Pulmonary artery endothelial cell (primary cell): ENCODE data around the gene ANTKMT. TPM values are rescaled to one million over a fixed set of nuclear protein-coding genes. Genes with fewer than 3 reads are reported as not detected.
"Not testable (repeated sequence)": the region's sequence is repeated elsewhere in the genome, so short reads cannot be mapped to it uniquely, and the experiment has no call there.

ENCODE experiments used
- DNase-seq: peaks from one replicate; pipeline ENCODE4 v3.0.0-alpha.2; 2011; ENCODE audit warnings: low read depth, low spot score
- total RNA-seq: library from RNA; depleted of rRNA; stranded (reverse); fragments of >200 nt; gene quantifications from 2 replicates; pipeline ENCODE4 v1.2.3, GENCODE V29; 2014

Gene ANTKMT
- total RNA-seq, 1 donor from 2014 or later = 28.8 TPM

DNA sequence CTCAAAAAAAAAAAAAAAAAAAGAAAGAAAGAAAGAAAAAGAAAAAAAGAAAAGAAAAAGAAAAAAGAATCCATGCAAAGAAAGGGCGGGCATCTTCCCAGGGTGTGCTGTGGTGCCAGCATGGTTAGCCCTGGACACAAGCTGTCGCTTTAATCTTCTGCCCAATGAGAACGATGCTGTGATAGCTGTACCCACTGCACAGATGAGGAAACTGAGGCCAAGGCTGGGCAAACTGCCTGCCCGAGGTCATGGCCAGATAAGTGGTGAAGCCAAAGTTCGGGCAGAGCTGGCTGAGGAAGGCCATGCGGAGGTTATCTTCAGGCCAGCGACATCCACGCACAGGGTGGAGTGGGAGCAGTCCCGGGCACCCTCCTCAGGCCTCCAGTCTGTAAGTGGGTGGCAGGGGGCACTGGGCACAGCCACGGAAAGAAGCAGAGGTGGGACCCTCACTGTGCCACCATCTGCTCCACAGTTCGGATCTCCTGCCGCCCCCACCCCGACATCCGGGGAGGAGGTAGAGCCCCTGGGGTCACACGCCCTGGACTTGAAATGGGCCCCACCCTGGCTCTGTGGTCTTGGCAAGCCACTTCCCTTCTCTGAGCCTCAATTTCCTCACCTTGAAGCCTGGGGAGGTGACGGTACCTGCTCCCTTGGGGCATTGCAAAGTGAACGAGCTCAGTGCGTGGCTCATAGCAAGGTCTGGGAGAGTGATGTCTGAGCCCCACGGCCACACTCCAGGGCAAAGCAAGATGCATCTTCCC lies 21.9 kb upstream of the ANTKMT start:
- no peak for DNase-seq

DNA sequence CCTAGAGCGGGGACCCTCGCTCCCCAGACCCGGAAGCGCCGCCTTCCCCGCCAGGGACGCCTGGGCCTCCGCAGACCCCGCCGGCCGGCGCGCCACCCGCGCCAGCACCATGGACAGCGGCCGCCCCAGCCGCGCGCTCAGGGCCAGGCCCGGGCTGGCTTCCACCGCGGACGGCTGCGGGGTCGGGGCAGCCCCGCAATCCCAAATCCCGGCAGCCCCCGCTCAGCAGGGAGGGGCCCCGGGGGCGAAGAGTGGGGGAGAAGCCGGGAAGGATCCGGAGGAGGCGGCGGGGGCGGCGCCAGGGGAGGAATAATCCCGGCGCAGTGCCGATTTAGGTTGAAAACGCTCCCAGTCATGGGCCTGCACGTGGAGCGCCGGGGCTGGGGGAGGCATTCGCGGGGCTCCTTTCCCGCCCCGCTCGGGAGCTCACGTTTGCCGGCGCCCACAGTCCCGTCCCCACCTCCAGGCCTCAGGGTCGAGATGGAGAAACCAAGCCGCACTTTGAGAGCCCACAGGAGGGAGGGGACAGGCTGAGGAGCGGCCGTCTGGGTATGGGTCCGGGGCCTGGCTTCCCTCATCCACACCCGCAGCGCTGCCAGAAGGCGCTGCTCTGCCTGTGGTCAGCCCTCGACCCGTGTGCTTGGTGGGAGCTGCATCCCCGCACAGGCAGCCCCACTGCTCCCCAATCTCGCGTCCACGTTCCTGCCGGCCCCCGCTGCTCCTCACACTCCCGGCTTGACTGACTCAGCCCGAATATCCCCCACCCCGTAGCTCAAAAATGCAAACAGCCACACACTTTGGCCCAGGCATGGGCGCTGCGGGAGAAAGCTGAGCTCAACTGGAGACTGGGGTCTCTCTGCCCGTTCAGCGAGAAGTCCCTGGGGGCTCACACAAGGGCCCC lies 20.0 kb upstream of the ANTKMT start:
- DNase-seq = no peak

DNA sequence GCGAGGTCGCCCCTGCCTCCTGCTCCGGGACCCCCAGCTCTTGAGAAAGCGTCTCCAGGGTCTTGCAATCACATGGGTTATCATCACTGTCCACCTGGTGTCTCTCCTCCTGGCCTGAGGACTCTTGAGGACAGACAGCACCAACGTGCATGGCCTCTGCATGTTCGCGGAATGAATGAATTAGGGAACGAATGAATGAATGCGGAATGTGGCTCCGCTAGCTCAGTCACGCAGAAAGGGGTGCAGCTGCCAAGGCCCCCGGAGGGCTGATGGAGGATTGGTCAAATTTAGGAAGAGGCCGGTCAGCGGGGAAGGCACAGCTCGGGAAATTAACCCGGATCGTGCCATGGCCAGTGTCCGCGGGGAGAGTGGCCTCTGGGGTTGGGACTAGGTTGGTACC lies 18.6 kb upstream of the ANTKMT start:
- DNase-seq = no peak

DNA sequence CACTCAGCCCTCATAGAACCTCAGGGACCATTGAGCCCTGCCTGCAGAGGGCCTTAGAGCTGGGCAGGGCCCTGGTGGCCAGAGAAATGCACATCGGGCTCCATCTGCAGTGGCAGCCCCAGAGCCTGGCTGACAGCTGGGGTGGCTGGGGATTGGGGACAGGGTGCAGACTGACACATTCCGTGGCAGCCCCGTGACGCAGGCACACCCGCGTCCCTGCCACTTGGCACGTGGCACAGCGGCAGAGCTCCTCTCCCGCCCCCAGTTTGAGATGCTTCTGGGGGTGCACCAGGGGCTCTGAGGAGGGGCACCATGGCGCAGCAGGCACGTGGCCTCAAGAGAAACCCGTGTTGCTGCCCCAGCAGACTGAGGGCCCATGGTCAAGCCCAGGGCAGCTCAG lies 17.5 kb upstream of the ANTKMT start:
- no peak for DNase-seq

DNA sequence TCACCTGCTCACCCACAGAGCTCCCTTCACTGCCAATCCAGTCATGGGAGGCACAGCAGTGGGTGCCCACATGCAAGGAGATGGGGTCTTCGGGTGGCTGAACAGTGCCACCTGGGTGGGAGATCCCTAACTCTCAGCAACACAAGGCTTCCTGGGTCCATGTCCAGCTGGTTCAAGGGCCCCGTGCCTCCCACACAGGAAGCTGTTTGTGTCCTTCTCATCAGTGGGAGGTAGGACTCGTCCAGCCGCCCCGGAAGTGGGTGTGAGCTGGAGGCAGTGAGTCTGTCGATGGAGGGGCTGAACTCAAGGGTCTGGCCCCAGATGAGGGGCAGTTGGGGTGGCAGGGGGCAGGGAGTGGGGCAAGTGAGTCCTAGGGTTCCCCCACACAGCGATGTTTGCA lies 16.9 kb upstream of the ANTKMT start:
- DNase-seq = no peak

DNA sequence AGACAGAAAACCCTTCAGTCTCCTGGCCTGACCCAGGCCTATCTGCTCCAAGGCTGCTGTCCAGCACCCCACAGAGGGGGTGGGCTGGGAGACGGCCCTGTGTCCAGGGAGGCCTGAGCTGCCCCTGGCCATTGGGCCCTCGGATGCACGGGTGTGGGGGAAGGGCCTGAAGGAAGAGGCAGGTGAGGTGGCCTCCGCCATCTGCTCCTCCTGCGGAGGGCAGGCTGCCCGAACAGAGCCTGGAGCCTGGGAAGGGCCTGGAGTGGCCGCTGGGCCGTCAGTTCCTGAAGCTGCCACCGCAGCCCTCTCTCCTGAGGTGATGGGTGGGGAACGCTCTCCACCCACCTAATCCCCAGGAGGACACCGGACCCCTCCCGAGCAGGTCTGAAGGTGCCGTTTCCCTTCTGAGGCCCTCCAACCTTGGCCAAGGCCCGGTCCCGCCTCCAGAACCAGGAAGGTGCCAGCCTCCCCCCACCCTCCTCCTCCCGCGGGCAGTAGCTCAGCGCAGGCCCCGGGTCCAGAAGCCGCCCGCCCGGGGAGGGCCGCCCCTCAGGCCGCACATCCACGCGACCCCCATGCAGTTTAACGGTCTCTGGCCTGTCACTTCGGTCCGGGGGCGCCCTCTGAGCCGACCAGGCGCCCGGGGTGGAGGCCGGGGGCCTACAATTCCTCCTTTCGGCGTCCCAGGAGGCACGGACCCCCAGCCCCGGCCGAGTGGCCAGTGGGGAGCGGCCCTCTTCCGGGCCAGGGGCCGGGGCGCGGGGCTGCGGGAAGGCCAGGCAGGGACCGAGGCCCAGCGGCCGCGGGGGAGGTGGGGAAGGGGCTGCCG lies 16.2 kb upstream of the ANTKMT start:
- DNase-seq = no peak

DNA sequence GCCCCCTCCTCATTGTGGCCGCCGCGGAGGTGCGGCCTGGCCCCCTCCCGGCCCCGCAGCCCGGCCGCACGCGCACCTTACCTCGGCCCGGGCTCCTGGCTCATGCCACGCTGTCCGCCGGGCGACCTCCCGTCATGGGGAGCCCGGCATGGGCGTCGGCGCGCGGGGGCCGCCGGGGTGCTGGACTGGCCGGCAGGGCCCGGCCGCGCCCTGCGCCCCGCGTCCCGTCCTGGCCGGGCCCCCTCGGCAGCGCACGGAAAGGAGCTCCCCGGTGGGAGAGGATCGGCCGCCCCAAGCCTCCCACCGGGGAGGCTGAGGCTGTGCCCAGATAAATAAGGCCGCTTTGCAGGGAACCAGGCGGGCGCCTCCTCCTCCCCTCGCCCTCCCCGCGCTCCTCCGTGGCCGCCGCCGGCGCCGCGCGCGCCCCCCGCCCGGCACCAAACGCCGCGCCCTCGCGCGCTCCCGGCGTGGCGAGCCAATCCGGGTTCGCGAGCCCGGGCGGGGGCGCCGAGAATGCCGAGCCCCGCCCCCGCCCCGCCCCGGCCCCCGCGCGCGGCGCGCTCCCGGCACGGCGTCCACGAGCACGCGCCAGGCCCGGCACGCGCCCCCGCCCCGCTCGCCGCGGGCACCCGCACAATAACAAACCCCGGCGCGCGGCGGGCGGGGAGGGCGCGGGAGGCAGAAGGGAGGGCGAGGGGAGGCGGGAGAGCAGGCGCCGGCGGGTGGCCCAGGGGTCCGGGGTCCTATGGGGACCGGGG lies 15.3 kb upstream of the ANTKMT start, which contains the start of gene FBXL16:
Gene FBXL16, minus strand, starts transcription at position 371 of the 758 bp plus-strand sequence. CDS start 8,396 bp downstream, outside the sequence.
- no peak for DNase-seq

DNA sequence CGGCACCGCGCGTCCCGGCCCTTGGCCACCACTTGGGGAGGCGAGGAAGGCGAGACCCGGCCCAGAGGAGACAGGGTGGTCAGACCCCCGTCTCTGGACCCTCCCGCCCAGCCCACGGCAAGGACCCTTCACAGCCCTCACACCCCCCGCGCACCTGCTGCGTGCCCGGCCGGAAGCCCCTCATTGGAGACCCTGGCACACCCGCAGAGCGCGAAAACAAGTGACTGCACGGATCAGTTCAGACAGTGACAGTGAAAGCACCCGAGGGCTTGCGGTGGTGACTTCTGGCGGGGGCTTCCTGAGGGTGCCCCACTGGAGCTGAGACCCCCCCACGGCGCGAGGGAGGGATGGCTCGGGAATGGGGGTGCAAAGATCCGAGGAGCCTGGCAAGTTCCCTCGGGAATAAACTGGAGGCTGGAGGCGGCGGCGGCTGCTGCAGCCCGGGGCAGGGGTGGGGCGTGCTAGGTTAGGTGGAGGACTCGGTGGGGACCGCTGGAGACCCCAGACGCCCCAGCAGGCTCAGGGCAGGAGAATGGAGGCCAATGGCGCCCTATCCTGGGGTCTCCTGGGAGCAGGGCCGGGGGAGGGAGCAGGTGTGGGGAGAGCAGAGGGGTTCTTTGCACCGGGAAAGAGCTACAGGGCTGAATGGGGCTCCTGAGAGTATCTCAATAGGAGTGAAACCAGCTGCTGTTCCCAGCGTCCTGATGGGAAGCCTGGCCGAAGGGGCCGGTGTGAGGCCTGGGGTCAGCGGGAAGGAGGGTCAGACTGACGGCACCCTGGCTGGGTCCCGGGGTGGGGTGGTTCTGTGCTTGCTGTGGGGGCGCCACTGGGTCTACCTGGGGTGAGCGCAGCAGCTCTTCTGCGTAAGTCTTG lies 14.5 kb upstream of the ANTKMT start:
- DNase-seq = no peak

DNA sequence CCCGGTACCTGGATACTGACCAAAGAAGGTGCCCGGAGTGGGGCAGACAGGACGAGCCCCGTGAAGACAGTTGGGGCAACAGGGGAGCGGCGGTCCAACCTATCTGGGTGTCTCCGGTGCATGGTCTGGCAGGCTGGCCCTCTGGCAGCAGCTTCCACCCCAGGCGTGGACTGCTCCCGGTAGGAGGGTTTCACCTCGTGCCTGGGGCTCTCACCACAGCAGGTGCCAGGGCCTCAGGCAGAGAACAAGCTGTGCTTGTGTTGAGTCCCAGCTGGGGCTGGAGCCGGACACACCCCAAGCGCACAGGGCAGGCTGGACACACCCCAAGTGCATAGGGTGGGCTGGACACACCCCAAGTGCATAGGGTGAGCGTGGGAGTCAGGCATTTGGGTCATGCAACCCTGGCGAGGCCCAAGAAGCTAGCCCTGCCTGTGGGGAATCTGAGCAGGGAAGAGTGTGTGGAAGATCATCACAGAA lies 13.8 kb upstream of the ANTKMT start:
- no peak for DNase-seq

DNA sequence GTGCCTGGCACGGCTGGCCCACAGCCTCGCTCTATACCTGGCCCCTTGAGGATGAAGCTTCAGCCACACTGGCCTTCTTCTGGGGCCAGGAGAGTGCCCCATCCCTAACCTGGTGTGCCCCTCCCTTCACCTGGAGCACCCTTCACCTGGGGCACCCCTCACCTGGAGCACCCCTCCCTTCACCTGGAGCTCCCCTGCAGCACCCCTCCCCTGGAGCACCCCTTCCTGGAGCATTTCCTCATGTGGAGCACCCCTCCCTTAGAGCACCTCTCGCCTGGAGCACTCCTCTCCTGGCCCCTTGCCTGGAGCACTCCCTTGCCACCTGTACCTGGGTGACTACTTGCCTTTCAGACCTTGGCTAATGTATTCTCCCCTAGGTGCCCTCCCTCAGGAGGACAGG lies 12.9 kb upstream of the ANTKMT start:
- DNase-seq = no peak

DNA sequence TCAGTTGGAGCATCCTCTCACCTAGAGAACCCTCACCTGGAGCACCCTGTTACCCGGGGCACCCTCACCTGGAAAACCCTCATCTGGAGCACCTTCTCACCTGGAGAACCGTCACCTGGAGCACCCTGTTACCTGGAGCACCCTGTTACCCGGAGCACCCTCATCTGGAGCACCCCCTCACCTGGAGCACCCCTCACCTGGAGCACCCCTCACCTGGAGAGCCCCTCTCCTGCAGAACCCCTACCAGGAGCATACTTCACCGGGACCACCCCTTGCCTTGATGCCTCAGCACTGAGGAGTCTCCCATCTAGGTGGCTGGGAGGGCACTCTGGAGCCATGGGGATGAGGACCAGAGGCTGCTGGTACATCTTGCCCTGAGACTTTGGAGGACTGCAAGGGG lies 12.0 kb upstream of the ANTKMT start:
- no peak for DNase-seq

DNA sequence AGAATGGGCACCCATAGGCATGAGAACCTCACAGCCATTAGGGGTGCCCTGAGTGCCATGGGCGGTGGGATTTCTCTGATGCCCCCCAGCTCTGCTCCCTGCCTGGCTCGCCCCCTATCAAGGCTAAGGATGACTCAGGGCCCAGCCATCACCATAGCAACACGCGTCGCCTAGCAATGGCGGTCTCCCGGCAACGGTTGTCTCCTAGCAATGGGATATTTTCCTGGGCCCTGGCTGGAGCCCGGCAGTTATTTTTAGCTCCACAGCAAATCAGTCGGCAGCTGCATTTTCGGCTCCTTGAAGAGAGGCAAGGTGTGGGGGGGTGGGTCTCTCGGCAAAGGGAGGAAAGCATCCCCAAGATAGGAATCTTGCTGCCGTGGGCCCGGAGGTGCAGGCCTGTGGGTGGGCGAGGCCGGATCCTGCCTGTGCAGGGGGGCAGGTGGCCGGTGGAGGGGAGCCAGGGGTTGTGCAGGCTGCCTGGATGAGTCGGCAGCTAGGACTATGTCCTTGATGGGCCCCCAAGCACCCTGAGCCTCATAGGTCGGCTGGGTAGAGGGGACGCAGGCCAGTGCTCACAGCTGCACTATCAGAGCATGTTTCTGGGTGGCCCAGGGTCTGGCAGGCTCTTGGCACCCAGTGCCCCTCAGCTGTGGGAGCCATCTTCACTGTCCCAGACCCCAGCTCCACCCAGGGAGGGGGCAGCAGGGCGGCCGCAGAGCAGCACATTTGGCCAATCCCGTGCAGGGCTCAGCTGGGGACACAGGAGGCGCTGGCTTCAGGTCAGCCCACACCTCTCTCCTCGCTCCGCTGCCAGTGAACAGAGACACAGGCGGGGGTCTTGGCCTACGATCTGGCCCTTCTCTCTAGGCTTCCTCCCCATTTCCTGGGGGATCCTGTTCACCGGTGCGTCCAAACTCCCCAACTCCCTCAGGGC lies 11.1 kb upstream of the ANTKMT start:
- DNase-seq = no peak

DNA sequence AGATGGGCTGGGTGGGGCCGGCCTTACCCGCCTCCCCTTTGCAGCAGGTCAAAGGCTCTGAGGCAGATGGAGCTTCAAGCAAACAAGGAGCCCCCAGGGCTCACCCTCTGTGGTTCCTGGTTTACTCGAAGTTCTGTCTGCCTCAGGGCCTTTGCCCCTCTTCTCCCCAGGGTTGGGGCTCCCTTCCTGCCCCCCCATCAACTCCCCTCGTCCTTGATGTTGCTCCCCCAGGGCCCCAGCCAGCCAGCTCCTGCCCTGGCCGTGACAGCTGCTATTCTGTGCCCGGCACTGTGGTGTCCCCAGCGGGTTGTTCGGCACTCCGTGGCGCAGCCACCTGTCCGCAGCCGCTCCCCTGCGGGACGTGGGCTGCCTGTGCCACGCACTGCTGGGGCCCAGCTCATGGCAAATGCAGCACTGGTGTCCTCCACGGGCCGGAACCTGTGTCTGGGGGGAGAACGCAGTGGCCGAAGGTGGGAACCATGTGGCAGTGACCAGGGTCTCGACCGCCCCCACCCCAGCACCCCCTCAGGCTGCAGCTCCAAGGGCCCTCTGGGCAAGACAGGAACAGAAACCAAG lies 10.4 kb upstream of the ANTKMT start:
- no peak for DNase-seq

DNA sequence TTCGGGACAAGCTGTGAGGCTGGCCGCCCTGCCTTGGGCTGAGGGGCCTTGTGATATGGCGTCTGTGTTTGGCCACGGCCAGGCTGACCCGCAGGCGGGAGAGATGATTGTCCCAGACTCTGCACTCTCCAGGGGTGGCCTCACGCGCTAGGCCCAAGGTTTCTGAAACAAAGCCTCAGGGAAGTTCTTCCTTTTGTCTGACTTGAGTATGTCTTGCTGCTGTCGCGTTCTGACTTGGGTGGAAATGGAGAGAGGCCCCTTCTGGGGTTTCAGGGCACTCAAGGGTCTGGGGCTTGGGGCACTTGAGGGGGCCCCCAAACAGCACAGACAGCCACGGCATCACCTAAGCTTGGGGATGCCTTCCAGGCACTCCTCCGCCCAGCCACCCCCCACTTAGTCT lies 9.9 kb upstream of the ANTKMT start:
- no peak for DNase-seq

DNA sequence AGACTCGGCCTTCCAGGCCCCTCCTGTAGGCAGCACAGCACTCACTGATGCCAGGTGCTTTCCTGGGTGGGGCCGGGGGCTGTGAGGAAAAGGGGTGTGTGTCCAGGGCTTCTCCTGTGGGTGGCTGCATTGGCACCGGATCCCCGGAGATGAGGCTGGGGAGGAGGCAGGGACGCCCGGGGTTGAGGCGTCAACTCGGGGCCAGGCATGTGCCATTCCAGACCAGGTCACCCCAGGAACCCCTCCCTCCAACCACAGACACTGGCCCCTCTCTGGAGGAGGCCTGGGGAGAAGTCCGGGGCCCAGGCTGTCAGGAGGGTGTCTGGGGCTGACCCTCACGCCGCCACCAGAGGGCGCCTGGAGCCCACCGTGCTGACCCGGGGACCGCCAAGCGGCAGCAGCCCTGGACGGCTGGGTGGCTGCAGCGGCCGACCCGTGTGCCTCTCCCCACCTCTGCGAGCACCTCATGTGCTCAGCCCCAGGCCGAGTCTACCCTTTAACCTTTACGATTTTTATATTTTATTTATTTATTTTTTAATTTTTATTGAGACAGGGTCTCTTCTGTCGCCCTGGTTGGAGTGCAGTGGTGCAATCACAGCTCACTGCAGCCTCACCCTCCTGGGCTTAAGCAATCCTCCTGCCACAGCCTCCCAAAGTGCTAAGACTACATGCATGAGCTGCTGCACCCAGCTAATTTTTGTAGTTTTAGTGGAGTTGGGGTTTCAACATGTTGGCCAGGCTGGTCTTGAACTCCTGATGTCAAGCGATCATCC lies 9.2 kb upstream of the ANTKMT start:
- DNase-seq = no peak

DNA sequence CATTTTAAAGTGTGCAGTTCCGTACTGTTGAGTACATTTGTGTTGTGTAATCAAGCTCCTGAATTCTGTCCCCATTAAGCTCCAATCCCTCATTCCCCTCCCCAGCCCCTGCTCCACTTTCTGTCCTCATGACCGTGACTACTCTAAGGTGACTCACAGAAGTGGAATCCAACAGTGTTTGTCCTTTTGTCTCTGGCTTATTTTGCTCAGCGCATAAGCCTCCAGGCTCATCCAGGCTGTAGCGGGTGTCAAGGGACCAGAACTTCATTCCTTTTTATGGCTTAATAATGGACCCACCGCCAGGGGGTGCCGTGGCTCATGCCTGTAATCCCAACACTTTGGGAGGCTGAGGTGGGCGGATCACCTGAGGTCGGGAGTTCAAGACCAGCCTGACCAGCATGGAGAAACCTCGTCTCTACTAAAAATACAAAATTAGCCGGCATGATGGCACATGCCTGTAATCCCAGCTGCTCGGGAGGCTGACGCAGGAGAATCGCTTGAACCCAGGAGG lies 8.2 kb upstream of the ANTKMT start:
- not testable (repeated sequence) for DNase-seq

DNA sequence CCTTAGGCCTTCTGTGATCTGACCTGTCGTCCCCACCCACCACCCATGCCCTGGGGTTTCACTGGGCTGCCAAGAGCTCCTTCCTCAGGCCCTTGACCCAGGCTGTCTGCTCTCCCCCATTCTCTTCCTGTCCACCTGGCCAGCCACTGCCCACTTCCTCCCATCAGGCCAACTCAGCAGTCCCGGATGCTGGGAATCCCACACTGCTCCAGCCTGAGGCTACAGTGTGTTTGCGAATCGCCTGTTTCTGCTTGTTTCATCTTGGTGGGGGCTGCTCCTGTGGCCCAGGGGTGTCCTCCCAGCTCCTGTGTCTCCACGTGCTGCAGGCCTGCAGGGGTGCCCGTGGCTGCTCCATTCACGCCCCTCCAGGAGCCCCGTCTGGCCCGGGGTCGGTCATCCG lies 6.9 kb upstream of the ANTKMT start:
- no peak for DNase-seq
